ENCODE results near the gene ENOX1. TPM values are rescaled to one million over a fixed set of nuclear protein-coding genes. Genes with fewer than 3 reads are reported as not detected.

ENOX1 gene
- total and polyA plus RNA-seq, 2 of the 13 experiments (the other 11 are each of a cell fraction or from before 2014, with no cell fraction given), result not detected

GRCh38 chr13:43478211-43478610, 308.6 kb downstream of the ENOX1 start (continued):
- TF ChIP-seq GMEB1 (CRISPR knock-in tag; IDR thresholded peaks at IDR 0.05; ENCODE audit: borderline replicate concordance) (no peak), ZNF180 (CRISPR knock-in tag; IDR thresholded peaks at IDR 0.05; ENCODE audit: borderline replicate concordance, low read depth) (no peak), RNF219 (CRISPR knock-in tag; IDR thresholded peaks at IDR 0.05) (no peak), PAXIP1 (CRISPR knock-in tag; conservative IDR thresholded peaks at IDR 0.05) (no peak)

- no peak for FAIRE-seq
- H2AFZ ChIP-seq (ENCODE audit: low read length), result no peak overlapping the region
- ChIA-PET CTCF (ENCODE audit: low intra/inter-chr PET ratio, low total read pairs) (no interaction called here), POLR2A (no interaction called here)
- H3K4me1 ChIP-seq (ENCODE audit: insufficient read depth, low read length), result no peaks in the 10 kb centered on the region
- H3K9me3 ChIP-seq (ENCODE audit: low read length), result no peaks in the 10 kb centered on the region
- no peaks in the 10 kb centered on the region for H4K20me1 ChIP-seq (ENCODE audit: insufficient read depth, low read length)
- H3K27me3 ChIP-seq (ENCODE audit: control insufficient read depth in 1 of 2, insufficient read depth in 2 of 2, low read length in 2 of 2), result no peaks in the 10 kb centered on the region
- no peak for ATAC-seq
- no peak overlapping the region for H3K9ac ChIP-seq (ENCODE audit: insufficient read depth, low read depth, low read length)
- BruUV-seq (replicated peaks), result no TSS peak
- in situ Hi-C loops (cut with HindIII; ENCODE audit: extremely low pct_ligation_motif_present, low pct_unique_long_range_greater_than_20kb) (no loop called here), intact Hi-C loops (cut with micrococcal nuclease; ENCODE audit: unreplicated experiment) (no loop called here)
- no peak for DNase-seq (ENCODE audit: low spot score)
- no peak overlapping the region for H3K4me3 ChIP-seq (replicated peaks in 1 of 3; ENCODE audit: insufficient read depth in 1 of 3, low read depth in 2 of 3, low read length in 3 of 3)
- H3K27ac ChIP-seq (ENCODE audit: extremely low read length, insufficient read depth, low read length), result no peak overlapping the region
- no peaks in the 10 kb centered on the region for H3K79me2 ChIP-seq (ENCODE audit: insufficient read depth, low read length)
- WGBS (ENCODE audit: low lambda C conversion rate), result 73% methylated on average over 2 of the region's 2 CpGs
- no peak overlapping the region for H3K4me2 ChIP-seq (ENCODE audit: low read depth, low read length)
- no peaks in the 10 kb centered on the region for H3K36me3 ChIP-seq (replicated peaks in 1 of 2; ENCODE audit: control insufficient read depth in 1 of 2, insufficient read depth in 2 of 2, low read length in 2 of 2)
- TF ChIP-seq E2F5 (CRISPR knock-in tag; conservative IDR thresholded peaks at IDR 0.05) (no peak), ZFP36L2 (CRISPR knock-in tag; IDR thresholded peaks at IDR 0.05) (no peak), ZNF546 (CRISPR knock-in tag; conservative IDR thresholded peaks at IDR 0.05) (no peak), SYNCRIP (IDR thresholded peaks at IDR 0.05; ENCODE audit: insufficient read depth, low read depth, low read length) (no peak), GFI1 (CRISPR knock-in tag; IDR thresholded peaks at IDR 0.05; ENCODE audit: borderline replicate concordance) (no peak), ZHX1 (CRISPR knock-in tag; IDR thresholded peaks at IDR 0.05; ENCODE audit: low read depth) (no peak)
These were observed 311.6 kb downstream of the ENOX1 start for GRCh38 chr13:43475140-43475539.

Measured in HepG2 (cell line).